Tongue (tissue), 2 donors: ENCODE results near the gene TIGD7. TPM values are rescaled to one million over a fixed set of nuclear protein-coding genes. Genes with fewer than 3 reads are reported as not detected.
A peak's percentile ranks its signal among the peaks of the same experiment; 100 is the strongest.
"Not testable (repeated sequence)": the region's sequence is repeated elsewhere in the genome, so short reads cannot be mapped to it uniquely, and the experiment has no call there.

ENCODE experiments used
- DNase-seq: peaks from one replicate; pipeline ENCODE4 v3.0.0-alpha.2; 2015
- total RNA-seq: library from RNA; depleted of rRNA; stranded (reverse); fragments of >200 nt; gene quantifications from one replicate; pipeline ENCODE4 v1.2.3, GENCODE V29; 2014

TIGD7 gene
- total RNA-seq, 1 donor from 2014 or later: 11.1 TPM

GRCh38 chr16:3282103-3282729 is 23.0 kb downstream of the TIGD7 start:
- DNase-seq: no peak

- DNase-seq: no peak
Measured at GRCh38 chr16:3281222-3281820, 23.9 kb downstream of the TIGD7 start.

GRCh38 chr16:3276679-3277078 is 28.6 kb downstream of the TIGD7 start:
- DNase-seq: no peak

- no peak for DNase-seq
Measured at GRCh38 chr16:3274947-3275346, 30.3 kb downstream of the TIGD7 start.

GRCh38 chr16:3274490-3274889 is 30.7 kb downstream of the TIGD7 start:
- no peak for DNase-seq

- DNase-seq: not testable (repeated sequence)
Measured at GRCh38 chr16:3271281-3271680, 33.9 kb downstream of the TIGD7 start.

- not testable (repeated sequence) for DNase-seq
Measured at GRCh38 chr16:3270718-3271117, 34.5 kb downstream of the TIGD7 start.

- no peak for DNase-seq
Measured at GRCh38 chr16:3268294-3268693, 36.9 kb downstream of the TIGD7 start.

- DNase-seq: peak; percentile 38
Measured at GRCh38 chr16:3266873-3267537, 38.2 kb downstream of the TIGD7 start.

GRCh38 chr16:3264137-3265036 is 40.8 kb downstream of the TIGD7 start:
- peak; percentile 99 for DNase-seq

GRCh38 chr16:3262517-3262916 is 42.7 kb downstream of the TIGD7 start:
- DNase-seq: no peak

GRCh38 chr16:3259836-3260235 is 45.4 kb downstream of the TIGD7 start:
- DNase-seq: no peak

GRCh38 chr16:3256866-3257465 is 48.3 kb downstream of the TIGD7 start:
- DNase-seq: no peak

- no peak for DNase-seq
Measured at GRCh38 chr16:3256146-3256865, 48.9 kb downstream of the TIGD7 start, which contains the start of gene MEFV. Gene MEFV (minus strand): TSS chr16:3256633. CDS start chr16:3256587, 46 bp downstream.

GRCh38 chr16:3254309-3254708 is 50.9 kb downstream of the TIGD7 start:
- no peak for DNase-seq

GRCh38 chr16:3252967-3253366 is 52.3 kb downstream of the TIGD7 start:
- no peak for DNase-seq

GRCh38 chr16:3249451-3249850 is 55.8 kb downstream of the TIGD7 start:
- no peak for DNase-seq

GRCh38 chr16:3249020-3249419 is 56.2 kb downstream of the TIGD7 start:
- no peak for DNase-seq
